NCI-H128 (cell line): ENCODE data around the gene PCNX3.

Experiments
- DNase-seq: peaks from one replicate; lab custom pipeline; 2025; ENCODE audit not compliant: unreplicated experiment; lab: John Stamatoyannopoulos, UW

Gene PCNX3

DNA sequence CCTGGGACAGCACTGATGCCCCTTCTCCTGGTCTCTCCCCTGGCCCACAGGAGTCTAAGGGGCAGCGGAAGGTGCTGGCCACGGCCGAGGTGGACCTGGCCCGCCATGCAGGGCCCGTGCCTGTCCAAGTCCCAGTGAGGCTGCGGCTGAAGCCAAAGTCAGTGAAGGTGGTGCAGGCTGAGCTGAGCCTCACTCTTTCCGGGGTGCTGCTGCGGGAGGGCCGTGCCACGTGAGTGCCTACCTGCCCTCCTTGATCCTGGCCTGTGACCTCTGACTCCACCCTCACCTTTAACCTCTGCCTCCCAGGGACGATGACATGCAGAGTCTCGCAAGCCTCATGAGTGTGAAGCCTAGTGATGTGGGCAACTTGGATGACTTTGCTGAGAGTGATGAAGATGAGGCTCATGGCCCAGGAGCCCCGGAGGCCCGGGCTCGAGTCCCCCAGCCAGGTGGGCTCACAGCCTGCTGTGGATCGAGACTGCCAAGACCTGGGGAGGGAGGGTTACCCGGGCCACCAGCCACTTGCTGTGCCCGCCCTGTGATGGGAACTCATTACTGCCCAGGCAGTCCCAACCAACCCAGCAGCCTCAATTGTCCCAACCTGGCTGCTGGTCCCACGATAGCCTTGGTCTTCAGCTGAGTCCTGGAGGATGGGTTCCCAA, 35.4 kb upstream of the PCNX3 start:
- DNase-seq, result no peak

DNA sequence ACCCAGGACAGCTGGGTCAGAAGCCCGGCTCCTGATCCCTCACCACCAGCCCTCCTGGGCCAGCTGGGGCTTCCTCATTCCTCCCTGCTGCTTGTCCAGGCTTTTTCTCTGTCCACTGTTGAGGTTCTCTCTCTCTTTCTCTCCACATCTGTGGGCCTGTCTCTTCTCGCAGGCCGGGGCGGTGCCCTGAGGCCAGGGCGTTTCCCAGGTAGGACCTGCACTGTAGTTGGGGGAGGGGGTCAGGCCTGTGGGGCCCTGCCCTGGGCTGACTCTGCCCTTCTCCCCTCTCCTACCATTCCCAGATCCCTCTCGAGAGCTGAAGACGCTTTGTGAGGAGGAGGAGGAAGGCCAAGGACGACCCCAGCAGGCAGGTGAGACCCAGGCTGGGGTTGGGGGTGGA, 34.8 kb upstream of the PCNX3 start:
- no peak for DNase-seq

GRCh38 chr11:65581928-65582327, 33.6 kb upstream of the PCNX3 start:
- no peak for DNase-seq

DNA sequence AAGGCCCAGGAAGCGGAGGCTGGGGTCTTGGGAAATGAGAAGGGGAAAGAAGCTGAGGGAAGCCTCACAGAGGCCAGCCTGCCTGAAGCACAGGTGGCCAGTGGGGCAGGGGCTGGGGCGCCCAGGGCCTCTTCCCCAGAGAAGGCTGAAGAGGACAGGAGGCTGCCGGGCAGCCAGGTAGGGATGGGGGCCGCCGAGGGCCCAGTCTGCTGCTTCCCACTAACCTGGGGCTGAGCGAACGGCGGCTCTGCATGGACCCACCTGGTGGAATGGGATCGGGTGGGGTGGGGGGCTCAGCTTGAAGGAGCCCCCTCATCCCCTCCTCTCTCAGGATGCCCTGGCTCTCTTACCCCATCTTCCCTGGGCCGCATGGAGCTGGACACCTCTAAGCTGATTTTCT, 32.0 kb upstream of the PCNX3 start:
- DNase-seq, result no peak

- no peak for DNase-seq
These were observed 31.5 kb upstream of the PCNX3 start for GRCh38 chr11:65584106-65584505.

GRCh38 chr11:65584723-65585171, 30.8 kb upstream of the PCNX3 start:
- DNase-seq, result no peak

GRCh38 chr11:65585396-65586246, 30.0 kb upstream of the PCNX3 start:
- DNase-seq, result no peak

DNA sequence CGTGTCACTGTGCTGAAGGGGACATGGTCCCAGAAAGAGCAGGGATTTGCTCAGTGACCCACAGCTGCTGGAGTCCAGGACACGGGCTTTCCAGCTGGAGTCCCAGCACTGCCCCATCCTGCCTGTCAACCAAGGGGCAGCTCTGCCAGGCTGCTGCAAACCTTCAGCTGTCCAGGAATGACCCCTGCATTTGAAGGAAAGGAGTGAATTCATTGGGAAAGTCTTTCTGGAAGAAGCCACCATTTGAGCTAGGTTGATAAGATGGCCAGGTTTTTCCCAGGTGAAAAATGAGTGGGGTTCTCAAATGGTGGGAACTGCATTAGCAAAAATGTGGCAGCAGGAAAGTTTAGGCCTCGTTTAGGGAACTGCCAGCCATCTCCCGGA, 29.3 kb upstream of the PCNX3 start:
- DNase-seq, result no peak

DNA sequence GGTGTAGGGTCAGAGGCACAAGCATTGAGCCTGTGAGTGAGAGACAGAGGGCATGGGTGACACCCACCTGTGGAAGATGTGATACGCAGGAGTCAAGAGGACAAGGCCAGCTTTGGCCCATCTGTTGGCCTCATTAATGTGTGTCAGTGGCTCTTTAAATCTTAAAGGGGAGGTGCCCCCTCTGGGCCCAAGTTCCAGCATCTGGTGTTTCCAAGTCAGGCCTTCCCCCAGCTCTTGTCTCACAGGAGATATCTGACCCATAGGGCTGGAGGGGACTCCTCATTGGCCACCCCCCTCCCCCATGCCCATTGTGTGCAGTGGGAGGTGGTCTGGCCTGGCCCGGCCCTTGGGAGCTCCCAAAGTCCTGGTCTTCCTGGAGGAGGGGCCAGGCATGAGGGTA, 28.9 kb upstream of the PCNX3 start:
- DNase-seq, result no peak

GRCh38 chr11:65588199-65589054, 27.1 kb upstream of the PCNX3 start:
- no peak for DNase-seq

GRCh38 chr11:65589444-65590239, 25.9 kb upstream of the PCNX3 start:
- no peak for DNase-seq

GRCh38 chr11:65590240-65590738, 25.3 kb upstream of the PCNX3 start:
- DNase-seq, result no peak

DNA sequence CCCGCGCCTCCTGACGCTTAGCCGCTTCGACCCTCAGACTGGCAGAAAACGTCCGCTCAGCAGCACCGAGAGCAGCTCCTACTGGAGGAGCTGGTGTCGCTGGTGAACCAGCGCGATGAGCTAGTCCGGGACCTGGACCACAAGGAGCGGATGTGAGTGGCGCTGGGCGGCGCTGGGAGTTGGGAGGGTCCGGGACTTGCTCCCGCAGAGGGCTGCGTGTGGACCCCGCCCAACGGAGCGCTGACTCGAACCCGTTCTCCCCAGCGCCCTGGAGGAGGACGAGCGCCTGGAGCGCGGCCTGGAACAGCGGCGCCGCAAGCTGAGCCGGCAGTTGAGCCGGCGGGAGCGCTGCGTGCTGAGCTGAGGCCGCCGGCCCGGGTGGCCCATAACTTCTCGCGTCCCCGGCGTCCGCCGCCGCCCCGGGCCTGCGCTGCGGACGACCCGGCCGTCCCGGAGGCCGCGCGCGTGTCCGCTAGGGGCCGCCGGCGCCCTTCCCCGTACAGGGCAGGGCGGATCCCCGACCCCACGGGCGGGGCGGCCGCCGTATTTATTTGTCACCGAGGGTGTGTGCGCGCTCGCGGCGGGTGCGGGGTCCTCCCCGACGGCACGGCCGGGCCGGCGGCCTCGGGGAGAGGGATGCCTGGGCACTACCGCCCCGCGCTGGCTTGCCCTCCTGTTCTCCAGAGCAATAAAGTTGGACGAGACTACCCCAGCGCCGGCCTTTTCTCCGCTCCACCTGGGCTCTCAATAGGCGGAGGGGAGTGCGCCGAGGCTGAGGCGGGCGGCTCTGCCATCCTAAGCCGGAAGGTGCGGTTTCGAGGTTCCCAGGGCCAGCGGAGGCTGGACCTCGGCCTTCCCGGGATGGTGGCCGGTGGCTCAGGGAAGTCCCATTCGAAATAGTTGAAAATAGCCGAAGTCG, 23.4 kb upstream of the PCNX3 start:
- DNase-seq, result no peak

- no peak for DNase-seq
These were observed 22.6 kb upstream of the PCNX3 start for GRCh38 chr11:65592858-65593517.

- no peak for DNase-seq
These were observed 21.8 kb upstream of the PCNX3 start for GRCh38 chr11:65593518-65594414.

GRCh38 chr11:65595131-65595530, 20.4 kb upstream of the PCNX3 start:
- DNase-seq, result no peak

DNA sequence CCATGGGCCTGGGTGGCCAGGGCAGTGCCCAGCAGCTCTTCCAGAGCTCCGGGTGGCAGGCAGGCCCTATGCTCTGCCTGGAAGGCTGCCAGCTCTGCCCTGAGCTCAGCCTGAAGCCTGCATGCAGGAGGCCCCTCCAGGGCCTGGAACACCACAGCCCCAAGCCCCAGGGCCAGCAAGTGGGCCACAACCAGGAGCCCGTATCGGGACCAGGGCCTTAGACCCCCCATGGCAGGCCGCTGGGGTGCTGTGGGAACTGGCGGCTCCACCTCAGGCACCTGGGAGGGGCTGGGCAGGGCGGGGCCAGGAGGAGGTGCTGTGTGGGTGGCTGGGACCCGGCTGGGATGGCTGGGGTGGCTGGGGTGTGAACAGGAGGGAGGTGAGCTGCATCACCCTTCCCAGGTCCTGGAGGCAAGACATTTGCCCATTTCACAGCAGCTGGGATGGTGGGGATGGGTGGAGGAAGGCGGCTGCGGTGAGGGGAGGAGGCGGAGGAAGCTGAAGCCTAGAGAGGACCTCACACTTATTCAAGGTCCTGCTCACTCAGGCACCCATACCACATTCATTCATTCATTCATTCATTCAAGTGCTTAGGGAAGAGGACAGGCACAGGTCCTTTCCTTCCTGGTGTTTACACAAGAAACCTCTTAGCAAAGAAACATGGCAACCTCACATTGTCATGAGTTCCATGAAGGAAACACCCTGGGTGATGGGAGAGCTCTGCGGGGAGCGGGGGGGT, 19.9 kb upstream of the PCNX3 start, which contains the start of gene KCNK7:
Gene KCNK7, minus strand, starts transcription at position 258 of the 739 bp plus-strand sequence. Its CDS starts 28 bp downstream, at position 230.
- DNase-seq, result no peak
